ENCODE measurements around the gene NUDT8.

The NUDT8 gene

GRCh38 chr11:67585911-67586310 lies 43.8 kb downstream of the NUDT8 start:
- no peak for DNase-seq

DNA sequence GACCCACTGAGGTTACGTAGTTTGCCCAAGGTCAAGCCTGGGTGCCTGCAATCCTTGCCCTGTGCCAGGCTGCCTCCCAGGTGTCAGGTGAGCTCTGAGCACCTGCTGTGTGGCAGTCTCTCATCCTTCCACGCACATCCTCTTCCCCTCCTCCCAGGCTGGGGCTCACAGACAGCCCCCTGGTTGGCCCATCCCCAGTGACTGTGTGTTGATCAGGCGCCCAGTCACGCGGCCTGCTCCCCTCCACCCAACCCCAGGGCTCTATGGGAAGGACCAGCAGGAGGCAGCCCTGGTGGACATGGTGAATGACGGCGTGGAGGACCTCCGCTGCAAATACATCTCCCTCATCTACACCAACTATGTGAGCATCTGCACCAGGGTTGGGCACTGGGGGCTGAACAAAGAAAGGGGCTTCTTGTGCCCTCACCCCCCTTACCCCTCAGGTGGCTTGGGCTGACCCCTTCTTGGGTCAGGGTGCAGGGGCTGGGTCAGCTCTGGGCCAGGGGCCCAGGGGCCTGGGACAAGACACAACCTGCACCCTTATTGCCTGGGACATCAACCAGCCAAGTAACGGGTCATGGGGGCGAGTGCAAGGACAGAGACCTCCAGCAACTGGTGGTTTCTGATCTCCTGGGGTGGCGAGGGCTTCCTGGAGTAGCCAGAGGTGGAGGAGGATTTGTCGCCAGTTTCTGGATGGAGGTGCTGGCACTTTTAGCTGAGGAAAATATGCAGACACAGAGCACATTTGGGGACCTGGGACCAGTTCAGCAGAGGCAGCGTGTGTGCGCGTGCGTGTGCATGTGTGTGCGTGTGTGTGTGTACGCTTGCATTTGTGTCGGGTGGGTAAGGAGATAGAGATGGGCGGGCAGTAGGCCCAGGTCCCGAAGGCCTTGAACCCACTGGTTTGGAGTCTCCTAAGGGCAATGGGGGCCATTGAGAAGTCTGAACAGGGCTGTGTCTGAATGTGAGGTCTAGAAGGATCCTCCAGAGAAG lies 44.6 kb downstream of the NUDT8 start:
- DNase-seq, result peak; percentile 31

DNA sequence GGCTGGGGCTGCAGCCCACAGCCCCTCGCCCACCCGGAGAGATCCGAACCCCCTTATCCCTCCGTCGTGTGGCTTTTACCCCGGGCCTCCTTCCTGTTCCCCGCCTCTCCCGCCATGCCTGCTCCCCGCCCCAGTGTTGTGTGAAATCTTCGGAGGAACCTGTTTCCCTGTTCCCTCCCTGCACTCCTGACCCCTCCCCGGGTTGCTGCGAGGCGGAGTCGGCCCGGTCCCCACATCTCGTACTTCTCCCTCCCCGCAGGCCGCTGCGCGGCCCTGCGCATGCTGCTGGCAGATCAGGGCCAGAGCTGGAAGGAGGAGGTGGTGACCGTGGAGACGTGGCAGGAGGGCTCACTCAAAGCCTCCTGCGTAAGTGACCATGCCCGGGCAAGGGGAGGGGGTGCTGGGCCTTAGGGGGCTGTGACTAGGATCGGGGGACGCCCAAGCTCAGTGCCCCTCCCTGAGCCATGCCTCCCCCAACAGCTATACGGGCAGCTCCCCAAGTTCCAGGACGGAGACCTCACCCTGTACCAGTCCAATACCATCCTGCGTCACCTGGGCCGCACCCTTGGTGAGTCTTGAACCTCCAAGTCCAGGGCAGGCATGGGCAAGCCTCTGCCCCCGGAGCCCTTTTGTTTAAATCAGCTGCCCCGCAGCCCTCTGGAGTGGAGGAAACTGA lies 45.4 kb downstream of the NUDT8 start:
- peak; percentile 80 for DNase-seq

- peak; percentile 93 for DNase-seq
Measured at GRCh38 chr11:67583247-67584204, 46.2 kb downstream of the NUDT8 start, which contains the start of gene GSTP1. GSTP1 (plus strand) TSS chr11:67583812; CDS start chr11:67583844, 32 bp downstream.

DNA sequence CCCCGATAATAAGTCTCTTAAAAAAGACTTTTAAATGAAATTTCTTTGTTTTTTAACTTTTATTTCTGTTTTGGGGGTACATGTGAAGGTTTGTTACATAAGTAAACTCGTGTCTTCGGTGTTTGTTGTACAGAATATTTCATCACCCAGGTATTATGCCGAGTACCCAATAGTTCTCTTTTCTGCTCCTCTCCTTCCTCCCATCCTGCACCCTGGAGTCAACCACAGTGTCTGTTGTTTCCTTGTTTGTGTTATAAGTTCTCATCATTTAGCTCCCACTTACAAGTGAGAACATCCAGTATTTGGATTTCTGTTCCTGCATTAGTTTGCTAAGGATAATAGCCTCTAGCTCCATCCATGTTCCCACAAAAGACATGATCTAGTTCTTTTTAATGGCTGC lies 47.7 kb downstream of the NUDT8 start:
- no peak for DNase-seq

DNA sequence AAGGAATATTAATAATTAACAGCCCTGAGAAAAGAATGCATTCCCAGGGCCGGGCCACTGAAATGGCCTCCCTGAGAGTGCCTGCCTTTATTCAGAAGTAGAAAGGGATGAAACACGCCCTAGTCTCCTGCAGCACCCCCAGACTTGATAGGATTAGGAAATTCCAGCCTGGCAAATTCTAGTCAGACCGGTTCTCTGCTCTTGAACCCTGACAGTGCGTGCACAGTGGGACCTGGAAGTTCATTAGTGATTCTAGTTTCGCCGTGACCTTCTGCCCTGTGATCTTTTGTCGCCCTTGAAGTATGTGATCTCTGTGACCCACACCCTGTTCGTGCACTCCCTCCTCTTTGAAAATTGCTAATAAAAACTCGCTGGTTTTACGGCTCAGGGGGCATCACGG lies 48.3 kb downstream of the NUDT8 start:
- DNase-seq, result no peak

DNA sequence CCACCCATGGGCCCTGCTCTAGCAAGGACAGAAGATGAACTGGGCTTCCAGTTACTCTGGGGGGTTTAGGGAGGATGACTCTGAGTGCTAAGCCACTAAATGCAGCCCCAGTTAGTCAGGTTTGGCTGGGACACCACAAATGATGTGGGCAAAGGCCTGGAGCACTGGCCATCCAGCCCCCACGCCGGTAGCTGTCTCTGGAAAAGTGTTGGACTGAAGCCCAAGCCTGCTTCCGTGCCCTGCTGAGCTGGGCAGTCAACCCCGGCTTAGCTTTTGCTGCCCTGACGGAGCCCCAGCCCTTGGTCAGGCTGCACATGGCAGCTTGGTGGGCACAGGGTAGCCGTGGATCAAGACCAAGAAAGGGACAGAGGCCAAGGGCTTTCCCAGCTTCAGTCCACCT lies 51.8 kb downstream of the NUDT8 start:
- DNase-seq, result no peak

All from retina (tissue), 1 donor.